ENCODE measurements around the gene BCAR1.

The BCAR1 gene

GRCh38 chr16:75256696-75257343 lies 5.4 kb upstream of the BCAR1 start:
- in situ Hi-C loops (cut with MboI; ENCODE audit: low sequenced_read_pairs), result no loop called here
- H3K9me3 ChIP-seq, result no peaks in the 10 kb centered on the region
- H3K4me1 ChIP-seq, result peaks cover 23% of the 10 kb centered on the region

DNA sequence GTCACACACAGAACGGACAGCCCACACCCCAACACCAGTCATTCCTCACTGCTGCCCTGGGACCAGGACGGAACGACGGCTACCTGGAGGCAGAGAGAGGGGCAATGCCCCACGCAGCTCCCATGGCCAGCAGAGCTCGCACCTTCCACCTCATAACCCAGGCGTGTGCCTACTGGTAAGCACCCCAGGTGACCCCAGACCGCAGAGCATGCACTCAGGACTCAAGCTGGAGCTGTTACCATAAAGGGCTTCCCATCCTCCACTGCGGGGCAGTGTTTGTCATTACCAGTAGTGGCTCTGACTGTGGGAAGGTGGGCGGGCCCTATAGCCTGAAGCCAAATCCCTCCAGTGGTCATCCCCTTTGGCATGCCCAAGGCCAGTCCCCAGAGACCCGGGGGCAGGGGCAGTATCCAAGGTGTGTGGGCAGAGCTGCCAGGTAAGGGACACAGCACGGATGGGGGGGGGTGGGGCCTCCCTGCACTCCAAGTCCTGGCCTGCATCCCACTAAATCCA lies 4.7 kb upstream of the BCAR1 start:
- no peaks in the 10 kb centered on the region for H3K27me3 ChIP-seq (ENCODE audit: low read depth)
- no peak overlapping the region for H3K4me3 ChIP-seq
- peaks cover 19% of the 10 kb centered on the region for H3K4me1 ChIP-seq
- in situ Hi-C loops (cut with MboI; ENCODE audit: low sequenced_read_pairs), result no loop called here
- H3K36me3 ChIP-seq (replicated peaks), result no peaks in the 10 kb centered on the region
- no peak for DNase-seq (ENCODE audit: low spot score in 2 of 2)
- H3K9me3 ChIP-seq, result no peaks in the 10 kb centered on the region

More at GRCh38 chr16:75256696-75257343, 5.4 kb upstream of the BCAR1 start:
- no peaks in the 10 kb centered on the region for H3K36me3 ChIP-seq (replicated peaks)
- H3K27me3 ChIP-seq (ENCODE audit: low read depth), result no peaks in the 10 kb centered on the region
- no peak for DNase-seq (ENCODE audit: low spot score in 2 of 2)
- H3K4me3 ChIP-seq, result no peak overlapping the region

GRCh38 chr16:75254359-75254837 lies 3.0 kb upstream of the BCAR1 start:
- Histone ChIP-seq H3K4me3 (no peak overlapping the region), H3K27me3 (ENCODE audit: low read depth) (no peaks in the 10 kb centered on the region), H3K36me3 (replicated peaks) (no peaks in the 10 kb centered on the region), H3K9me3 (no peaks in the 10 kb centered on the region), H3K4me1 (peaks cover 8% of the 10 kb centered on the region)
- DNase-seq (ENCODE audit: low spot score in 2 of 2), result no peak
- in situ Hi-C loops (cut with MboI; ENCODE audit: low sequenced_read_pairs), result no loop called here

- DNase-seq (ENCODE audit: low spot score in 2 of 2), result peak in 1 of 2 experiments; percentile 54
- H3K9me3 ChIP-seq, result no peaks in the 10 kb centered on the region
- in situ Hi-C loops (cut with MboI; ENCODE audit: low sequenced_read_pairs), result no loop called here
- no peaks in the 10 kb centered on the region for H3K36me3 ChIP-seq (replicated peaks)
- peaks cover 8% of the 10 kb centered on the region for H3K4me1 ChIP-seq
- H3K27me3 ChIP-seq (ENCODE audit: low read depth), result no peaks in the 10 kb centered on the region
- H3K4me3 ChIP-seq, result no peak overlapping the region
Observed at GRCh38 chr16:75252946-75253911, 1.8 kb upstream of the BCAR1 start.

GRCh38 chr16:75252049-75252864 lies 833 bp upstream of the BCAR1 start:
- Histone ChIP-seq H3K27me3 (ENCODE audit: low read depth) (no peaks in the 10 kb centered on the region), H3K4me1 (peaks cover 8% of the 10 kb centered on the region), H3K9me3 (no peaks in the 10 kb centered on the region), H3K4me3 (peak overlapping the region; percentile 8; the same call in 1 of the 2 replicates), H3K36me3 (replicated peaks) (no peaks in the 10 kb centered on the region)
- in situ Hi-C loops (cut with MboI; ENCODE audit: low sequenced_read_pairs), result no loop called here
- DNase-seq (ENCODE audit: low spot score in 2 of 2), result peak in 1 of 2 experiments; percentile 7

- H3K4me3 ChIP-seq, result peak overlapping the region; percentile 62
- DNase-seq (ENCODE audit: low spot score in 2 of 2), result peak in 1 of 2 experiments; percentile 52
- H3K9me3 ChIP-seq, result no peaks in the 10 kb centered on the region
- no peaks in the 10 kb centered on the region for H3K27me3 ChIP-seq (ENCODE audit: low read depth)
- in situ Hi-C loops (cut with MboI; ENCODE audit: low sequenced_read_pairs), result no loop called here
- no peaks in the 10 kb centered on the region for H3K36me3 ChIP-seq (replicated peaks)
- peaks cover 8% of the 10 kb centered on the region for H3K4me1 ChIP-seq
Observed at GRCh38 chr16:75250809-75251279, 580 bp downstream of the BCAR1 start.

GRCh38 chr16:75250089-75250808 lies 1.2 kb downstream of the BCAR1 start:
- no peak for DNase-seq (ENCODE audit: low spot score in 2 of 2)
- no peaks in the 10 kb centered on the region for H3K36me3 ChIP-seq (replicated peaks)
- in situ Hi-C loops (cut with MboI; ENCODE audit: low sequenced_read_pairs), result no loop called here
- H3K4me1 ChIP-seq, result peaks cover 8% of the 10 kb centered on the region
- no peaks in the 10 kb centered on the region for H3K27me3 ChIP-seq (ENCODE audit: low read depth)
- H3K9me3 ChIP-seq, result no peaks in the 10 kb centered on the region
- peak overlapping the region; percentile 62 for H3K4me3 ChIP-seq

- peaks cover 8% of the 10 kb centered on the region for H3K4me1 ChIP-seq
- H3K9me3 ChIP-seq, result no peaks in the 10 kb centered on the region
- no peaks in the 10 kb centered on the region for H3K36me3 ChIP-seq (replicated peaks)
- in situ Hi-C loops (cut with MboI; ENCODE audit: low sequenced_read_pairs), result no loop called here
- H3K4me3 ChIP-seq, result no peak overlapping the region
- DNase-seq (ENCODE audit: low spot score in 2 of 2), result no peak
- H3K27me3 ChIP-seq (ENCODE audit: low read depth), result no peaks in the 10 kb centered on the region
Observed at GRCh38 chr16:75249441-75249840, 2.0 kb downstream of the BCAR1 start.

- DNase-seq (ENCODE audit: low spot score in 2 of 2), result no peak
- in situ Hi-C loops (cut with MboI; ENCODE audit: low sequenced_read_pairs), result no loop called here
- Histone ChIP-seq H3K9me3 (no peaks in the 10 kb centered on the region), H3K4me3 (no peak overlapping the region), H3K27me3 (ENCODE audit: low read depth) (no peaks in the 10 kb centered on the region), H3K36me3 (replicated peaks) (no peaks in the 10 kb centered on the region), H3K4me1 (peaks cover 8% of the 10 kb centered on the region)
Observed at GRCh38 chr16:75248536-75249380, 2.7 kb downstream of the BCAR1 start.

DNA sequence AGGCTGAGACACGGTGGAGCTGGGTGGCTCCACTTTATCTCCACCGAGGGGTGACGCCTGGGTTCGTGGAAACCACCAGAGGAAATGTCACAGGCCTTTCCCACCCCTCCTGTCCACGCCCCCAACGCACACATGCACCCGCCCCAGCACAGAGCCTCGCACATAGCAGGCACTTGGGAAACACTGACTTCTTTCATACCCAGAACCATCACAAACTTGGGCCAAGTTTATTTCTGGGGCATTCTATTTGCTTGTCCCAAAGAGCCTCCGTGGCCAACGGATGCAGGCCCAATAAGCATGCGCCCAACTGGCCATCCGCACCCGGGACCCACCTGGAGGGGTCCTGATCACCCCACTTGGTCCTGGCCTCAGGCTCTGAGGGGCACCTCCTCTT lies 3.3 kb downstream of the BCAR1 start:
- no peaks in the 10 kb centered on the region for H3K9me3 ChIP-seq
- in situ Hi-C loops (cut with MboI; ENCODE audit: low sequenced_read_pairs), result no loop called here
- no peak overlapping the region for H3K4me3 ChIP-seq
- no peaks in the 10 kb centered on the region for H3K27me3 ChIP-seq (ENCODE audit: low read depth)
- no peak for DNase-seq (ENCODE audit: low spot score in 2 of 2)
- no peaks in the 10 kb centered on the region for H3K36me3 ChIP-seq (replicated peaks)
- H3K4me1 ChIP-seq, result peaks cover 8% of the 10 kb centered on the region

GRCh38 chr16:75247249-75247648 lies 4.2 kb downstream of the BCAR1 start:
- Histone ChIP-seq H3K27me3 (ENCODE audit: low read depth) (no peaks in the 10 kb centered on the region), H3K9me3 (no peaks in the 10 kb centered on the region), H3K4me3 (no peak overlapping the region), H3K36me3 (replicated peaks) (peaks cover 2% of the 10 kb centered on the region), H3K4me1 (peaks cover 5% of the 10 kb centered on the region)
- in situ Hi-C loops (cut with MboI; ENCODE audit: low sequenced_read_pairs), result no loop called here
- no peak for DNase-seq (ENCODE audit: low spot score in 2 of 2)

DNA sequence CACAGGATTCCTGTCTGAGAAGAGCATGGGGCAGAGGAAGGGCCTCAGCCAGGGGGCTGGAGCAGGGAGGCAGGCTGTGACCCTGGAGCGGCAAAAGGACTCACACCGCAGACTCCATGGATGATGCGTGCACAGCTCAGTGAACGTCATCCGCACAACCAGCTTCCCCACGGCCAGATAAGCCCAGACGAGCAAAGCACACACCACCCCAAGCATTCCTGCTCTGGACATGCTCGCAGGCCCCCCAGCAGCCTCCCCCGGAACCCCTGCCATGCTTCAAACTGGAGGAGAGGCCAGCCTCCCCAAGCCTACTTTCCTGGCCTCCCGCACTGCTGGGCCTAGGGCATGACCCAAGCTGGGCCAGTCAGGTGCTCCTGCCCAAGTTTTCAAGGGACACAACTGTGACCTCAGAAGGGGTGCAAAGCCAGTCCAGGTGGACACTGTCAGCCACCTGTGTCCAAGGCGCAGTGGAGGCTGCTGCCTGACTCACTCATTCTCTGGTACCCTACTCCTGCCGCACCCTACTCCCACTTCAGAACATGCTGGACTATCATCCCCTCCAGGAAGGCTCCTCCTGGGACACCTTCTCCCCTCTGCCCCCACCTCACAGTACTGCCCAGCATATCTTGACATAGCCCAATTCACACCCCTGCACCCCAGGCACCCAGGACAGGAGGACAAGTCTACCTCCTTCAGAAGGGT lies 4.8 kb downstream of the BCAR1 start:
- Histone ChIP-seq H3K9me3 (no peaks in the 10 kb centered on the region), H3K4me3 (no peak overlapping the region), H3K27me3 (ENCODE audit: low read depth) (no peaks in the 10 kb centered on the region), H3K4me1 (no peaks in the 10 kb centered on the region), H3K36me3 (replicated peaks) (peaks cover 8% of the 10 kb centered on the region)
- no peak for DNase-seq (ENCODE audit: low spot score in 2 of 2)
- in situ Hi-C loops (cut with MboI; ENCODE audit: low sequenced_read_pairs), result no loop called here
